A204.1 (cell line): ENCODE data around the gene TAF6.

Experiments used
- FAIRE-seq: peaks from 2 replicates; lab custom pipeline; 2012; peaks lifted over from hg19 to GRCh38; lab: Jason Lieb, UNC

Gene TAF6

GRCh38 chr7:100119072-100119969 lies at the start of gene TAF6, which contains the start of gene CNPY4:
Gene TAF6, minus strand, starts transcription at chr7:100119358. Its CDS starts 5,149 bp downstream, at chr7:100114209.
Gene CNPY4, plus strand, starts transcription at chr7:100119634. Its CDS starts 111 bp downstream, at chr7:100119745.
- peak; percentile 78 for FAIRE-seq

GRCh38 chr7:100167912-100168323 lies 48.8 kb upstream of the TAF6 start:
- no peak for FAIRE-seq

DNA sequence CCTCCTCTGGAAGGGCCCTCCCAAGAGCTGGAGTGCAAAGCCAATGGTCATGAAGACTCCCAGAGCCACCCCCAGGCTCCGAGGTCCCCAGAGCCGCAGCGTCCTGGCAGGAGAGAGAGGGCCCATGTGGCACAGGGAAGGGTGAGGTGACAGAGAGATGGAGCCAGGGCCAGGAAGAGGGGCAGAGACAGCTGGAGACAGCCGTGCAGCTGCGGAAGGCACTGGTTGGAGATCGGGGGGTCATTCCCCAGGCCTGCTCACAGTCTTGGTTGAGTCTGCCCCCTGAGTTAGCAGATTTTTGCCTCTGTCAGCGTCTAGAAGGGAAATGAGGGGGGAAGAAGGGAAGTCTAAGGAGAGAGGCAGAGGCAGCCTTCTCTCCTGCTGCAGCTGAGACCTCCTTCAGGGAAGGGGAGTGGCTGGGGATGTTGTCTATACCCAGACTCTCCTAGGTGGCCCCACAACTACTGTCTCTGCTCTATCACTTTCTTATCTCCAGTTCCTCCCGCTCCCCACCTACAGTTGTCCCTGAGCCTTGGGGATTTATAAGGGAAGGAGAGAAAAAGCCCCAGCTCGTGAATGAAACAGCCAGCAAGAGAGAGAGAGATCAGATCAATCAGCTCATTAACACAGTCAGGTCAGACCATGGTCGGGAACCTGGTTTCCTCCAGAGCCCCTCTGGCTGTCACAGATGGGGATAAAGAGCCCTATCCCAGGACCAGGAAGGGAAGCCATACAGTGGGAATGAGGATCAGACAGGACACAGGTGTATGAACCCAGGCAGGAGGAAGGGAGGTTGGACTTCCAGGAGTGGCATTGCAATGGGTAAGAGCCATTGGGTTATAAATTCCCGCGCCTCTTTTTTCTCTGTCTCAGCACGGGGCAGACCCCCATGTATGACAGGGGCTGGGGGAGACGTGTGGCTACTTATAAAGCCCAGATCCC lies 48.1 kb upstream of the TAF6 start:
- FAIRE-seq: no peak

GRCh38 chr7:100166317-100166940 lies 47.3 kb upstream of the TAF6 start:
- no peak for FAIRE-seq

DNA sequence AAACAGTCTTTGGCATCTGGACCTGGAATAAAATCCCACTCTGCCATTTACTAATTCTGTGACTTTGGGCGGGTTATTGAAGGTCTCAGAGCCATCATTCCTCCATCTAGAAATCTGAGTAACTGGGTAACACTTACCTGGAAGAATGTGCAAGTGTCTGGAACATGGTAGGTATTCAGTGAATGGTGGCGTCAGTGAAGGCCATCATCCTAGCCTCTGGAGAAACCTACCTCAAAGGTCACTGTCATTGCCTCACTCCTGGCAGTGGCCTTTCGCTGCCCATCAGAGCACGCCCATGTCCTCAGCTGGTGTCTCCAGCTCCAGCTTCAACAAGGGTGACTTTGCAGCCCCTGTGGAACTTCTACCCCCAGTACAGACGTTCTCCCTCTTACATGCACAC lies 44.7 kb upstream of the TAF6 start:
- no peak for FAIRE-seq

DNA sequence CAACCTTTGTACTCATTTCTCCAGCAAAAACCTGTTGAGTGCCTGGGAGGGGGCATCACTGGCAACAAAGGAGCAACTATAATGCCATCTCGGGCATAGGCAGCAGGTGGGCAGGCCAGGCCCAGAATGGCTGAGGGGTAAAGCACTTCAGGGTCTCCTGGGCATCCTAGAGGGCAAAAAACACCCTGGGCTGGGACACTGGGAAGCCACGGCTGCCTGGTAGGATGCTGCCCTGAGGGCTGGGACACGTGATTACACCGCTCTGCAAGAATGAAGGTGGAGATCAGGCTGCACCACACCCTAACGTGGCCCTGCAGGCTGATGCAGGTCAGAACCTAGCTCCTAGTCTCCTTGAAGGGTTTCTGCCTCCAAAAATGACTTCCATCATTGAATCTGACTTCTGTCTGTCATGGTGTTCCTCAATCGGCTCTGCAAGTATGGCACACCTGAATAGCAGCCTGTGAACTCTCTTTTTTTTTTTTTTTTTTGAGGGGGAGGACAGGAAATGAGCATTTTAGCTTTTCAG lies 43.9 kb upstream of the TAF6 start:
- FAIRE-seq: no peak

- no peak for FAIRE-seq
Measured at GRCh38 chr7:100160067-100160466, 40.9 kb upstream of the TAF6 start.

DNA sequence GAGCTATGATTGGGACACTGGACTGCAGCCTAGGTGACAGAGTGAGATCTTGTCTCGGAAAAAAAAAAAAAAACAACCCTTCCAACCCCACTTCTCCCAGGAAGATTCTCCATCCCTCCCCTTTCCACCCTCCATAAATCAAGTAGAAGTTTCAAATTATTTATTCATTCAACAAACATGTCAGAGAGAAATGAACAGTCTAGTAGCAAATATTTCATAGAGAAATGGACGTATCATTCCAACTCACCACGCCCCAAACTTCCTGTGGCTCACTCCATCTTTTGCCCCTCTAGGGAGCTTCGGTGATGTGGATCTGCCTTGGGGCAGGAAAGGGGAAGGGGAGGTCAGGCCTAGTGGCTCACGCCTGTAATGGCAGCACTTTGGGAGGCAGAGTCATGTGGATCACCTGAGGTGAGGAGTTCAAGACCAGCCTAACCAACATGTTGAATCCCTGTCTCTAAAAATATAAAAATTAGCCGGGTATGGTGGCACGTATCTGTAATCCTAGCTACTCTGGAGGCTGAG lies 40.0 kb upstream of the TAF6 start:
- FAIRE-seq: no peak

DNA sequence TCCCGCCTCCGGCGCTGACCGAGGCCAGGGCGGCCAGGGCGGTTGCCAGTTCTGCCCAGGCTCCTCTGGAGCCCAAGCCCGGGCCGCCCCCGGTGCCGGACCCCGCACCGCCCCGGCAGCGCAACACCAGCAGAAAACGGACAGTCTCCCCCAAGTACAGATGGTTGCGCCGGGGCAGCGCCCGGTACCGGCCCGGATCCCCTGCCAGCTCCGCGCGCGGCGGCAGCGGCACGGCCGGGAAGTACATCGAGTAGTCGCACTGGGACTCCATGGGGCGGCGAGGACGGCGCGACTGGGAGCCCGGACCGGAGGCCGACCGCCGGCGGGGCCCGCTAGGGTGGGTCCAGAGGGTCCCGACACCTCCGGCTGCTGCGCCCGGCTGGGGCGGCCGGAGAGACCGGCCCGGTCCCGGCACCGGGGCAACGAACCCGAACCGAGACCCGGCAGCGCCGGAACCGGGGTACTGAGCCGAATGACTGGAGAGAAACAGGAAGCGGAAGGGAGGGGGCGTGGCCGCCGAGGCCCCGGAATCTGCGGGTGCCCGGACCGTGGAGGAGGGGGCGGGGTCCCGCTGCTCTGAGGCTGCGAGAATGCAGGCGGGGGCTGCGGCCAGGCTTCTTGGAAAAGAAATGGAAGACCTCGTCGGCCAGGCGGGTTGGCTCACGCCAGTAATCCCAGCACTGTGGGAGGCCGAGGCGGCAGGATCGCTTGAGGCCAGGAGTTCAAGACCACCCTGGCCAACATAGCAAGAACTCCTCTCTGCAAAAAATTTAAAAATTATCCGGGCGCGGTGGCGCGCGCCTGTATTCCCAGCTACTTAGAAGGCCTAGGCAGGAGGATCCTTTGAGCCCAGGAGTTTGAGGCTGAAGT lies 39.3 kb upstream of the TAF6 start, which contains the start of gene TRAPPC14:
Gene TRAPPC14 (minus strand): TSS at position 495 of the 870 bp plus-strand sequence. CDS start 224 bp downstream, at position 271.
- no peak for FAIRE-seq

- no peak for FAIRE-seq
Measured at GRCh38 chr7:100157334-100158228, 38.4 kb upstream of the TAF6 start.

- FAIRE-seq: no peak
Measured at GRCh38 chr7:100157069-100157333, 37.8 kb upstream of the TAF6 start.

DNA sequence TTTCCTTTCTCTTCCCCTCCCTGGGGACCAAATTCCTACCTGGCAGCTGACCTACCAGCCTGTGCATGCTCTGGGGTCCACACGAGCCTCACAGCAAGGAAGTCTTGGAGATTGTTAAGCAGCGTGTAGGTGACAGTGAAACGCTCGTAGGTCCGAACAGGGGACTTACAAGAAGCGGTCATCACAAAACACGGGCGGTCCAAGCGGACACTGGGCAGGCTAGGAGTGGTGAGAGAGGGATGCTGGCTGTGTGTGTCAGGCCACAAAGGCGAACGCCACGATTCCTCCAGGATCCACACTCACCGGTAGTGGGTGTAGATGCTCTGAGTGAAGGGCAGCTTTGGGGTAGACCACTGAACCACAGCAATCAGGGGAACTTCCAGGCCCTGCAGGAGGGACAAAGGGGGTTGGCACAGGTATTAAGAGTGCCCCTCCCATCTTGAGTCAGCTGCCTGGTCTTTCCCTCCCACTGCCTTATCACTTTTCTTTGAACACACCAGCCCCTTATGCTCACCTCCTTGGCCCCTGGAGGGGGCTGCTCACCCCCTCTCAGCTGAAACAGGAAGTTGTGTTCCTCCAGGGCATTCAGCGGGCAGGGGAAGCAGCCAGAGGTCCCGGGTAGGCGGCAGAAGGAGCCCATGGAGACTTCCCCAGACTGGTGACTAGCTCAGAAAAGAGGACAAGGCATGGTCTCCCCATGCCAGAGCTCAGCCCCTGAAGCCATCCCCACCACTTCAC lies 37.3 kb upstream of the TAF6 start:
- FAIRE-seq: no peak

- no peak for FAIRE-seq
Measured at GRCh38 chr7:100155553-100156317, 36.6 kb upstream of the TAF6 start.

GRCh38 chr7:100154651-100155491 lies 35.7 kb upstream of the TAF6 start:
- FAIRE-seq: no peak

GRCh38 chr7:100153708-100154535 lies 34.8 kb upstream of the TAF6 start:
- no peak for FAIRE-seq

DNA sequence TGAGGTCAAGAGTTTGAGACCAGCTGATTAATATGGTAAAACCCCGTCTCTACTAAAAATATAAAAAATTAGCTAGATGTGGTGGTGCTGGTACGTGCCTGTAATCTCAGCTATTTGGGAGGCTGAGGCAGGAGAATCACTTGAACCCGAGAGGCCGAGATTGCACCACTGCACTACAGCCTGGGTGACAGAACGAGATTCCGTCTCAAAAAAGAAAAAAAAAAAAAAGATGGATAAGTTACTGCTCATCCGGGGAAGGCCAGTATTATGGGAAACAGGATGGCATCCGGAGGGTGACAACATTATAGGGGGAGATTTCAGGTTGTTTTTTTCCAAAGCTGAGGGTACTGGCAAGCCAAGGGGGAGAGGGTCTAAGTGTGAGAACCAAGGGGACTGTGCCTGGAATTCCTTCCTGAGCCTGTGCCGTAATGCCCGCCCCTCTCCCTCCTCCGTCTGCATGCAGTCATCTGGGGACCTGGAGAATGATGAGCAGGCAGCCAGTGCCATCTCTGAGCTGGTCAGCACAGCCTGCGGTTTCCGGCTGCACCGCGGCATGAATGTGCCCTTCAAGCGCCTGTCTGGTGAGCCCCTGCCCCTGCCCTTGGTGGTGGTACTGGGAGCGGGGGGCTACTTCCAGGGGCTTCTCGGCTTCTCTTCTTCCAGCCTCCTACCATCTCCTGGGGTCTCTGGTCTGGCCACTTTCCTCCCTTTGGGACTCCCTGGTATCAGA lies 33.9 kb upstream of the TAF6 start:
- no peak for FAIRE-seq
